ENCODE results near the gene BAHCC1.

DNA sequence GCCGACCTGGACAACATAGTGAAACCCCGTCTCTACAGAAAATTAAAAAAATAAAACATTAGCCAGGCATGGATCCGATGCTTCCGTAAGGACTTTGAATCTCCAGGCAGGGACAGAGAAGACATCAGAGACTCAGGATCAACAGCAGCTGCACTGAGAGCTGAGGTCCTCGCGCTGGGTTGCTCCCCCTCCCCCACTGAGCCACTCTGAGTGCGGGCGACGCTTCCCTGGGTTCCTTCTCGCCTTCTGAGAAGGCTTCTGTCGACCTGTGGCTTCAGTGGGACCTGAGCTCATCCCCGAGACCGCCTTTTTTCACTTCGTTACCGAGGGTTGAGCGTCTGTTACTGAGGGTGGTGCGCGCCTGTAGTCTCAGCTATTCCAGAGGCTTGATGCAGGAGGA lies 96.9 kb downstream of the BAHCC1 start:
- TF ChIP-seq, protein P1, sequence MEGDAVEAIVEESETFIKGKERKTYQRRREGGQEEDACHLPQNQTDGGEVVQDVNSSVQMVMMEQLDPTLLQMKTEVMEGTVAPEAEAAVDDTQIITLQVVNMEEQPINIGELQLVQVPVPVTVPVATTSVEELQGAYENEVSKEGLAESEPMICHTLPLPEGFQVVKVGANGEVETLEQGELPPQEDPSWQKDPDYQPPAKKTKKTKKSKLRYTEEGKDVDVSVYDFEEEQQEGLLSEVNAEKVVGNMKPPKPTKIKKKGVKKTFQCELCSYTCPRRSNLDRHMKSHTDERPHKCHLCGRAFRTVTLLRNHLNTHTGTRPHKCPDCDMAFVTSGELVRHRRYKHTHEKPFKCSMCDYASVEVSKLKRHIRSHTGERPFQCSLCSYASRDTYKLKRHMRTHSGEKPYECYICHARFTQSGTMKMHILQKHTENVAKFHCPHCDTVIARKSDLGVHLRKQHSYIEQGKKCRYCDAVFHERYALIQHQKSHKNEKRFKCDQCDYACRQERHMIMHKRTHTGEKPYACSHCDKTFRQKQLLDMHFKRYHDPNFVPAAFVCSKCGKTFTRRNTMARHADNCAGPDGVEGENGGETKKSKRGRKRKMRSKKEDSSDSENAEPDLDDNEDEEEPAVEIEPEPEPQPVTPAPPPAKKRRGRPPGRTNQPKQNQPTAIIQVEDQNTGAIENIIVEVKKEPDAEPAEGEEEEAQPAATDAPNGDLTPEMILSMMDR (conservative IDR thresholded peaks at IDR 0.05; ENCODE audit: low read depth, low read length): no peak
- TF ChIP-seq EZH2phosphoT487 (IDR thresholded peaks at IDR 0.05; ENCODE audit: borderline replicate concordance, low read length) (no peak), EZH2 (IDR thresholded peaks at IDR 0.05; ENCODE audit: low read length, unreplicated experiment) (no peak)
